Stimulated activated CD4-positive, alpha-beta T cell treated with anti-CD3 and anti-CD28 coated beads, Interleukin-12 subunit alpha, Interleukin-12 subunit beta, amount 100 ng/mL, for 24 hours (primary cell): Measurements from ENCODE around the gene F2.
"Not testable (repeated sequence)": the region's sequence is repeated elsewhere in the genome, so short reads cannot be mapped to it uniquely, and the experiment has no call there.

Source experiments
- DNase-seq, 2 experiments: peaks; one replicate each; pipeline ENCODE4 v3.0.0-alpha.2; 2020; ENCODE audit warnings: low read depth in 2 of 2

F2 gene

DNA sequence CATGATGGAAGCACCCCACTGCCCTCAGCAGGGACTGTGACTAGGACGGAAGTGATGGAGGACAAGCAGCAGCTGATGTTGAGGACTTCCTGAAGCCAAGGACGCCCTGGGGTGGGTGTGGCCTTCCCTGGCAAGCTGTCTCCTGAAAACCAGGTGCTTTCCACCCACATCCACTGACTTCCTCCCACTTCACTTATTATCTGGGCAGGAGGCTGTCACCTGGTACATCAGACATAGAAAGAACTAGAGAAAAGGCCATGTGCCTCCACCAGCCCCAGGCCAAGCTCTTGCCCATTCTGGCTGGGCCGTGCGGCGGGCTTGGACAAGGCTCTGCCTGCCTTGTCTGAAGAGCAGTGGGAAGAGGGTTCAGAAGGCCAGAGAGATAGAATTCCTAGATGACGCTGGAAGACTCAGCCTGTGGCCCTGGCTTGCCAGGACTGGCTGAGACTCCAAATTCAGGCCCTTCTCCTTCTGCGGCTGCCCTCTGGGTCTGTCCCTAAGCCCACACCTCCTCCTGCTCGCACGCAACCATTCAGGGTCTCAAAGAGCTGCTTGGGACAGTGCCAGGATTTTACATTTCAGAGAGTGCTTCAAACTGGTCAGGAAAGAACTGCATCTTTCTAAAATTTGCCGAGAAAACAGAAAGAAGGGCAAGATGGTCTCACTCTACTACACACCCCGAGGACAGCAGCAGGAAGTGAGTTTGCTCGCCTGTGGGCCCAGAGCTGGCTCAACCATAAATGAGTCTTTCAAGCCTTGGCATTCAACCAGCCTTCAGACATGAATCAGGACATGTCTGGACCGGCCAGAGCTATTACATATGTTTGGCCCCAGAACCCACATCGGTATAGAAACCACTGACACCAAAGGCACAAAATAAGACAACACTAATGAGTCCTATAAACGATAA is 31.9 kb upstream of the F2 start:
- DNase-seq: no peak

DNA sequence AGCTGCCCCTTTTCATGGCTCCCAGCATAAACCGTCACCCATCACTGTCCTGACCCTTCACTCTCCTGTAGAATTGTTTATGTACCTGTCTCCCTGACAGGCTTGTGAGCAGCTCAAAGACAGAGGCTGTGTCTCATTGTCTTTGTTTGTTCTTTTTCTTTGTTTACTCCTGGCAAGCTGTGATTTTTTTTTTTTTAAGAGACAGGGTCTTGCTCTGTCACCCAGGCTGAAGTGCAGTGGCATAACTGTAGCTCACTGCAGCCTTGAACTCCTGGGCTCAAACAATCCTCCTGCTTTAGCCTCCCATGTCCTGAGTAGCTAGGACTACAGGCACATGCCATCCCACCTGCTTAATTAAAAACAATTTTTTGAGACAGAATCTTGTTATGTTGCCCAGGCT is 28.3 kb upstream of the F2 start:
- DNase-seq: no peak

DNA sequence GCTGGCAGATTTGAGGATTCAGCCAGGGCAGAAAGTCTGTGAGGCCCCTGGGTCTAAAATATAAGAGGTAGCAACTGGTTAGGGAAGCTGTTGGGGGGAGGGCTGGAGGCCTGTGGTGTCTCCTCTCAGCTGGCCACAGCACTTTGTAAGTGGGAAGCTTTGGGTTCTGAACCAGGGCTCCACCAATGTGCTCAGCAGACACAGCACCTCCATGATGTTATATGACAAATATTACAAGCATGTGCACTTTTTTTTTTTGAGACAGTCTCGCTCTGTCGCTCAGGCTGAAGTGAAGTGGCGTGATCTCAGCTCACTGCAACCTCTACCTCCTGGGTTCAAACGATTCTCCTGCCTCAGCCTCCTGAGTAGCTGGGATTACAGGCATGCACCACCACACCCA is 26.6 kb upstream of the F2 start:
- no peak for DNase-seq

DNA sequence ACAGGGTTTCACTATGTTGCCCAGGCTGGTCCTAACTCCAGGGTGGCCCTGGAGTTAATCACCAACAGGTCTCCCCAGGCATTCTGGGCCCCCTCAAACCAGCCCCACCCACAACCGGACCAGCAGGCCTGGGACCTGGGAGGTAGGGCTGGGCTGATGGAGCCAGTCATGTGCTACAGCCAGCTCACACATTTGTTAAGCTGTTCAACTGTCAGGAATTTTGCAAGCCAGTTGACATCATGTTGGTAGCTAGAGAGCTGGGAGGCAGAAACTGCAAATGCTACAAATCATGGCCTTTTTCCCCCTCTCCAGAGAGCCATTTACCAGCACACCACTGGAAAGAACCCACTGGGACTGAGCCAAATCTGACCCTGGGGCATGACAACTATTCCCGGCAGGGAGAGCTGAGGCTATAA is 25.4 kb upstream of the F2 start:
- no peak for DNase-seq

DNA sequence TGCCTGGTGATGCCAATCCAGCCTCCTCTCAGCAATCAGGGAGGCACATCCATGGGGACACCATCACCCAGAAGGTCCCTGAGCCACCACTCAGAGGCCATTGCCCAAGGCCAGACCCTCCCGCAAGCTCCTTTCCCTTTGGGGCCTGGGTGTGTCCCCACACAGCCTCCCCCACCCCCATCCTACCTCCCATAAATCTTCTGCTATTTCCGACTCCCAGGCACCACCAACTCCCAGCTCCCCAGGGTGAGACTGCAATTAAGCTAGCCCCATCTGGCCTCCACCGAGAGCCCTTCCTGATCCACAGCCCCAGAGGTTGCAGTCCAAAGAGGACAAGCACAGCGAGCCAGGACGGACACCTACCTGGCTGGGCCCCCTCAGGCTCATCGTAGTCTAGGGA is 24.9 kb upstream of the F2 start:
- no peak for DNase-seq

DNA sequence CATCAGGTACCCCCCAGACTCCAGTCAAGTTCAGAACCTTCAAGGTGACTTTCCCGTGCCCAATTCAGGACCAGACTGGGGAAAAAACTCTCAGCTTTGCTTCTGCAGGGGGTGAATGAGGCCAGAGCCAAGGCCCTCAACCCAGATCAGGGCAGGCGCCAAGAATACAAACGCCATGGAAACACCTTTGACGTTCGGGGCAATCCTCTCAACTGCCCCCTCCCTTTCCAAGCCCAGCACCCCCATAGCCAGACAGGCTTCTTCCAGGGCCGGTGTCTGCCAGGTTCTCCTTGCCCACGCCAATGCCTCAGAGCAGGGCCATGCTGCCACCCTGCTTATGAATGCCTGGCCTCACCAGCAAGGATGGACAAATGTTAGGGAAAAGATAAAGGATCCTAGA is 24.4 kb upstream of the F2 start:
- DNase-seq: no peak

DNA sequence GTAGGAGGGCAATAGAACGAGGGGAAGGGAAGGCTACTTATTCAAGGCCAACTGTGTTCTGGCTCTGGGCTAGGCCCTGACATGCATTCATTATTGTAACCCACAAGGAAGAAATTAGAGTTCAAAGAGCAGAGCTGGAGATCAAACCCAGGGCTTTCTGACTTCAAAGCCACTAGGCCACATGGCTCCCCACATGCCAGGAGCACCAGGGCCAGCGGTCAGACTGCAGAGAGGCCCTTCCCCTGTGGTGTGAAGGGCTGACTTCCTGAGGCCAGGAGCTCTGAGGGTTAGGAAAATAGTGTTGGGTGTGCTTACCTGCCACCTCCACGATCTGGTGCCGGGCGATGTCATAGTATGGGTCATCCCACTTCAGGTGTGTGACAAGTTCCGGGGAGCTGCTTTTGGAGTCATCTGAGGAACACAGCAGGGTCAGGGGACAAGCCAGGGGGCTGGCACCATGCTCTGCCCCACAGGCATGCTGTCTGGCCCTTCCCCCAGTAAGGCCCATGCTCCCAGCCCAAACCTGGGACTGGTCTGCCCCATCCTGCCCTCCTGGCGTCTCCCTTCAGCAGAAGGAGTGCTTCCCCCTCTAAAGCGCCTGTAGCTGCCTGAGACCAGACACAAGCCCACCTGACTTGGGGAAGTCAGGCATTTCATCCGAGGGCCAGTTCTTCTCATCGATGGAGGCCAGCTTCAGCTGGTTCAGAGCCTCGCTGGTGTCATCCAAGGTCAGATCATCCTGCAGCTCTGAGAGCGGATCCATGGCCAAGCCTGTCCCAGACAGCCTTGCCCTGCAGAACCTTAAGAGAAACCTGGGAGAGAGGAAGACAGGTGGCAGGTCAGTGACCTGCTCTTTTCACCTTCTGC is 23.4 kb upstream of the F2 start:
- DNase-seq: no peak

DNA sequence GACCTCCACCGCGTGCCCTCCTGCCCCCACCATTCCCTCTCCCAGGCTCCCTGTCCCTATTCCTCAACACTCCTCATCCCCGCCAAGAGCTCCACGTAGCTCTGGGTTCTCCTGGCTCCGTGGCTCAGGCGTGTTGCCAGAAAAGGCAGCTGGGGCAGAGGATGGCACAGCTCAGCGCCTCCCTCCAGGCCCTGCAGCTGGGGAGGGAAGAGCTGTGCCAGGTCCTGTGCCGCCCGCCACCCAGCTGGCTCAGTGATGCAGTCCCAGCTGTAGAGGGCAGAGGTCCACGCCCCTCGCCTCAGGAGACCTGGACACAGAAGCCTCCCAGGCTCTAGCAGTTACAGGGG is 22.8 kb upstream of the F2 start:
- DNase-seq: no peak

DNA sequence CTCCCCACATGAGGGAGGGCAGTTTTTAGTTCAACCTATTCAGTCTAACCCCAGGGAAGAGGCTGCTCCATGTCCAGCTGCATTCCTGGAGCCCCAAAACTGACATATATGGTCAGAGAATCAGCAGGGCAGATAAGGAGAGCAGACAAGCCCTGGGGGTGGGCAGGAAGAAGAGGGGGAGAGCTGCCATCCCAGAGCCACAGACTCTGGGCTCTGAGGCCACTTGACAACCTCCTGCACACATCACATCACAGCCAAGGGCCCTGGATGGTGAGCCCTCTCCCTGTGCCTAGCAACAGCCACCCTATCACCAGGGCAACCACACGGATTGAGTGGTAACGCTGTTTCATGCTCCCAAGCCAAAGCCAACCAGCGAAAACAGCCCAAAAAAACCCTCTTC is 21.7 kb upstream of the F2 start:
- no peak for DNase-seq

DNA sequence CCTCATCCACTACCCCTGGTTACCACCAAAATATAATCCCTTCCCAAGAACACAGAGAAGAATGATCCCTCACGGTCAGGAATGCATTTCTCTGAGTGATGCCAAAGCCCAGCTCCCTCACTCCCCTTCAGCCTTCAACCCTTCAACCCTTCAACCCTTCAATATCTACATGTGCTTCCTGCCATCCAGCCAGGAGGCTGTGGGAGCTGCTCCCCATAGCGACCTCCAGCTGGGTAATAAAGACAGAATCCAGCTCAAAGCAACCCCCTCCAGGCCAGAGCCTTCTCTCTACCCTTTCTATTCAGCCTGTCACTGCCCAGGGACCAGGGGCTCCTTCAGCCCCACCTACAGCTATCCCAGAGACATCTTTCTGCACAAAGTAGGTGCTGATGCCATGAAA is 21.3 kb upstream of the F2 start:
- no peak for DNase-seq

DNA sequence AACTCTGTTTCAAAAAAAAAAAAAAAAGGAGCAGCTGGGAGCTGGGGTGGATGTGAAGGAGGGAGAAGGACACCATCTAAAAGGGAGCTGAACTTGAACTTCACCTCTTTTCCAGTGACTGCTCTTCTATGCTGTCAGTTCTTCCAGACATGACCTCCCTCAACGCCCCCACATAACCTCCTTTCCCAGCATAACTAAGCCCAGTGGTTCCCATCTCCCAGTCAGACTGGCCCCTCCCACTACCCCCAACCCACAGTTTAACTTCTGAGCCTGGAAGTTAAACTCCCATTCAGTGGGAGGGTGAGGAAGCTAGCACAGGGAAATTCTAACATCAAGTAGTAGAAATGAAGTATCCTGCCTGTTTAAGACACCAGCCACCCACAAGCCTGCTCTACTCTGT is 20.4 kb upstream of the F2 start:
- no peak for DNase-seq

DNA sequence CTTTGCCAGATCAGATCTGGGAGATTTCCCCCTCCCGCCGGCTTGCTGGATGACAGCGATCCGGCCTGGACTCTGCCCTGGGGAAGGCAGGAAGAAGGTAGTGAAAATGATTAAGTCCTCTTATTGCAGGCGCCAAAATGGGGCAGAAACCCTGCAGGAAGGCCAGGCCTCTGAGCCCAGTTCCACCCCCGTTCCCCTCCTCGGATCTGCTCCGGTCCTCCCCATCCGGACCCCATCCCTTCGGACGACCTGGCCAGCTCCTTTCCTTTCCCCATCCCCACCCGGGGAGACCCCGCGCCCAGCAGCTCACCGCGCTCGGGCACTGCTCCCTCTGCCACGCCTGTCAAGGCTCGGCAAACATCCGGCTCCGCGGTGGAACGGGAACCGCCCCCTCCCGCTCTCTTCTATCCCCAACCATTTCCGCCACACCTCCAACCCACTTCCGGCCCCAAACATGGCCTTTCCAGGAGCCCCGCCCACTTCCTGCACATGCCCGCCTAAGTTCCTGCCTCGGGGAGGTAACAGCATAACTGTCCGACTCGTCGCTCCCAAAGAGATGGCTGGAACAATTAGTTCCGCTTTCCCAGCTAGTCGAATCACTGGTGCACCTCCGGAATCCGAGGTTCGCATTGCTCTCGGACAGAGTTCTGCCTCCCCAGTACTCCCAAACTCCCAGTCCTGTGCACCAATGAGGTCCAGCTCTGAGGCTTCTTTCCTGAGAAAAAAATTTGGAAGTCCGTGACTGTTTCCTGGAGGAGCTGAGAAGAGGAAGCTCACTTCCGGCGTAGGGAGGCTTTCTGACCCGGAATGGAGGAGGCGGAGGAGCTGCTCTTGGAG is 18.6 kb upstream of the F2 start, which contains the start of the genes ARHGAP1 and ZNF408:
Gene ARHGAP1, minus strand, starts transcription at position 379 of the 837 bp plus-strand sequence. CDS start 4,512 bp downstream, outside the sequence.
Gene ZNF408, plus strand, starts transcription at position 791 of the 837 bp plus-strand sequence. Its CDS starts 17 bp downstream, at position 808.
- peak; percentile 99 to 100 for DNase-seq

DNA sequence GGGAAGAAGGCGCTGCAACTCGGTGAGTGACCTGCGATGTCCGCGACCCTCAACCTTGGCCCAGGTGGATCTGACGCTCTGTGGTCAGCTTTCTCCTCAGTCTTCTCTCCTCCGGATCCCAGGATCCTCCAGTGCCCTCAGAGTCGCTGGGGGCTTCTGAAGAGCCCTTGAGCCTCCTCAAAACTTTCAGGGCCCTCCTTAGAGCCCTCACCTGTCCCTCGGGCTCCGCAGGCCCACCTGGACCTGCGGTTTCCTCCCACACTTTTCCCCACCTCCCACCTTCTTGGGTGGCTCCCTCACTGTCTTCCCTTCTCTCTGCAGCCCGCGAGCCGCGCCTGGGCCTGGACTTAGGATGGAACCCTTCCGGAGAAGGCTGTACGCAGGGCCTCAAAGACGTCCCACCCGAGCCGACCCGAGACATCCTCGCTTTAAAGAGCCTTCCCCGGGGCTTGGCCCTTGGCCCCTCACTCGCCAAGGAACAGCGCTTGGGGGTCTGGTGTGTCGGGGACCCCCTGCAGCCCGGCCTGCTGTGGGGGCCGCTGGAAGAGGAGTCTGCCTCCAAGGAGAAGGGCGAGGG is 17.8 kb upstream of the F2 start:
- no peak for DNase-seq

DNA sequence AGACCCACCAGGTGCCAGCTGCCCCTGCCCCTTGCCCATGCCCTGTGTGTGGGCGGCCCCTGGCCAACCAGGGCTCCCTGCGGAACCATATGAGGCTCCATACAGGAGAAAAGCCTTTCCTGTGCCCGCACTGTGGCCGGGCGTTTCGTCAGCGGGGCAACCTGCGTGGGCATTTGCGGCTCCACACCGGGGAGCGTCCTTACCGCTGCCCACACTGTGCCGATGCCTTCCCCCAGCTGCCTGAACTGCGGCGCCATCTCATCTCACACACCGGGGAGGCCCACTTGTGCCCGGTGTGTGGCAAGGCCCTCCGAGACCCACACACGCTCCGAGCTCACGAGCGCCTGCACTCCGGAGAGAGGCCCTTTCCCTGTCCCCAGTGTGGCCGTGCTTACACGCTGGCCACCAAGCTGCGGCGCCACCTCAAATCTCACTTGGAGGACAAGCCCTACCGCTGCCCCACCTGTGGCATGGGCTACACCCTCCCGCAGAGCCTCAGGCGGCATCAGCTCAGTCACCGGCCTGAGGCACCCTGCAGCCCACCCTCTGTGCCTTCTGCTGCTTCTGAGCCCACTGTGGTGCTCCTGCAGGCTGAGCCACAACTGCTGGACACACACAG is 13.8 kb upstream of the F2 start:
- DNase-seq: no peak

DNA sequence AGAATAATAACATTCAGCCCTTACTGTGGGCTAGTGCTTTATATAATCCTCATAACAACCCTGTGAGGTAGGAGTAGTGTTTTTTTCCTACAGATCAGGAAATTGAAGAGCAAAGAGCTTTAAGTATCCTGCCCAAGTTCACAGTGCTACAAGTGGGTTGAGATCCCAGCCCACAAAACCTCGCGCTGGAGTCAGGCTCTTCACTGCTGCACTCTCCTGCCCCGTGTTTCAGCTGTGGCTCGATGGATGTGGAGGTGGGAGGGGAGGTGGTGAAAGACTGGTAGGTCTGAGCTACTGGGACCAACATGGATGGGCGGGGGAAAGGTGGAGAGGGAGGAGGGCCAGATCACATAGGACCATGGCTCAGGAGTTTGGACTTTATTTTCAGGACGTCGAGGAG is 12.1 kb upstream of the F2 start:
- no peak for DNase-seq

DNA sequence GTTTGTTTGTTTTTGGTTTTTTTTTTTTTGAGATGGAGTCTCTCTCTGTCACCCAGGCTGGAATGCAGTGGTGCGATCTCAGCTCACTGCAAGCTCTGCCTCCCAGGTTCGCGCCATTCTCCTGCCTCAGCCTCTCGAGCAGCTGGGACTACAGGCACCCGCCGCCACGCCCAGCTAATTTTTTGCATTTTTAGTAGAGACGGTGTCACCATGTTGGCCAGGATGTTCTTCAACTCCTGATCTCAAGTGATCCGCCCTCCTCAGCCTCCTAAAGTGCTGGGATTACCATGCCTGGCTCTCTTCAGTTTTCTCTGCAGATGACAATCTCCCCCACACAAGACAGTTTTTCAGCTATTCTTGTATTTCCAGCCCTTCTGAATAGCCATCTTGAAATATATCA is 9.7 kb upstream of the F2 start:
- DNase-seq: not testable (repeated sequence)

DNA sequence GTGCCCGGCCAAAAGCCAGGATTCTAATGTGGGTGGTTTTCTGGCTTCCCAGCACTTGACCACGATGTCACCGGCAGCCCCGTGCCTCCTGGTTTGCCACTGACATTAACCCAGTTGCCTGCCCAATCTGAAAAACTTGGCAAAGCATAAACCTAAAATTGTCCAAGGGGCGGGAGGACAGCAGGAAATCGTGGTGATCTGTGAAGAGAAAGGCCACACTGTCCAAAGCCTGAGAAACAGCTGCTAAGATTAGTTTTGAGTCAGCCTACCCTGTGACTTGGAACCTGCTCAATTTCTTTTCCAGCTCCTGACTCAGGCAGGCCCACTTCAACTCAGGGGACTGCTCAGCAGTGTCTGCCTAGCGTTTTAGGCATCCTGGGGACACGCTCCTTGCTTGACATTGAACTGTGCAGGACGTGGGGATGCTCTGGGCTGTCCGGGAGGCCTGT is 8.2 kb upstream of the F2 start:
- DNase-seq: no peak

DNA sequence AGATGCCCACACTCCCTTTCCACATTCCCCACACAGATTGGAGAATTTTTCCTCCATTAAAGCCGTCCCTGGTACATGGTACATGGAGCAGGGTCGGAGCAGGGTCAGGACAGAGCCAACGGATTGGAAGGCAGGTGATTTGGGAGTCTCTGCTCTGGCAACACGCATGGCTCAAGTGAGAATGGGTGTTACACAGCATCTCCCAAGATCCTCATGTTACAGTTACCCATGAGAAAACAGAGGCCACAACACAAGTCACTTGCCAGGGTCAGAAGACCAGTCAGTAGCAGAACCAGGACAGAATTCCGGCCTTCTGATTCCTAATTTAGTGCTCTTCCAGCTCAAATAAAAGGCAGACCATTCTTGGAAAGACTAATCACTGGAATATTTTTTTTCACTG is 7.7 kb upstream of the F2 start:
- DNase-seq: no peak

DNA sequence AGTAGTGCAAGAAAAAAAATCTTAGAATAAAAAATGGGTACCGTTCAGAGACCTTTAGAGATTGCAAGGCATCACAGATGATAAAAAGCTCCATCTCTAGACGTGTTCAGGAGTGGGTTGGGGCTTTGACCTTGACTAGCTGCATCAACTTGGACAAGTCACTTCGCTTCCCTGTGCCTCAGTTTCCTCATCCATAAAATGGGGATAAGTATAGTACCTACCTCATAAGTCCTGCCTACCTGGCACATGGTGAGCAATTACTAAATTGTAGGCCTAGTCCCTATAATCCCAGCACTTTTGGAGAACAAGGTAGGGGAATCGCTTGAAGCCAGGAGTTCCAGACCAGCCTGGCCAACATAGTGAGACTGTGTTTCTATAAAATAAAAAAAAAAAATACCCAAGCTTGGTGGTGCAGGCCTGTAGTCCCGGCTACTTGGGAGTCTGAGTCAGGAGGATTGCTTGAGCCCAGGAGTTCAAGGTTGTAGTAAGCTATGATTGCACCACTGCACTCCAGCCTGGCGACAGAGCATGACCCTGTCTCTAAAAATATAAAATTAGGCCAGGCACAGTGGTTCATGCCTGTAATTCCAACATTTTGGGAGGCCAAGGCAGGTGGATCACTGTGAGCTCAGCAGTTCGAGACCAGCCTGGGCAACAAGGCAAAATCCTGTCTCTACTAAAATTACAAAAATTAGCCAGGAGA is 6.0 kb upstream of the F2 start:
- DNase-seq: no peak

DNA sequence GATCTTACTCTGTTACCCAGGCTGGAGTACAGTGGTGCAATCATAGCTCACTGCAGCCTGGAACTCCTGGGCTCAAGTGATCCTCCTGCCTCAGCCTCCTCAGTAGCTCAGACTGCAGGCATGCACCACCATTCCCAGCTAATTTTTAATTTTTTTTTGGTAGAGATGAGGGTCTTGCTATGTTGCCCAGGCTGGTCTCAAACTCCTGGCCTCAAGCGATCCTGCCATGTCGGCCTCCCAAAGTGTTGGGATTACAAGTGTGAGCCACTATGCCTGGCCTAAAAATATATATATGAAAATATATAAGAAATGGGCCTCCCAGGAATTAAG is 1.2 kb upstream of the F2 start:
- not testable (repeated sequence) for DNase-seq
